NCI-H2196 (cell line): ENCODE measurements around the gene GUCD1.
A peak's percentile ranks its signal among the peaks of the same experiment; 100 is the strongest.
"Not testable (repeated sequence)": the region's sequence is repeated elsewhere in the genome, so short reads cannot be mapped to it uniquely, and the experiment has no call there.

Experiments
- DNase-seq: peaks from one replicate; lab custom pipeline; 2025; ENCODE audit not compliant: unreplicated experiment; lab: John Stamatoyannopoulos, UW

The GUCD1 gene

GRCh38 chr22:24565077-24565476 is 10.1 kb upstream of the GUCD1 start:
- no peak for DNase-seq

- DNase-seq, result no peak
Observed at GRCh38 chr22:24564376-24565058, 9.6 kb upstream of the GUCD1 start.

DNA sequence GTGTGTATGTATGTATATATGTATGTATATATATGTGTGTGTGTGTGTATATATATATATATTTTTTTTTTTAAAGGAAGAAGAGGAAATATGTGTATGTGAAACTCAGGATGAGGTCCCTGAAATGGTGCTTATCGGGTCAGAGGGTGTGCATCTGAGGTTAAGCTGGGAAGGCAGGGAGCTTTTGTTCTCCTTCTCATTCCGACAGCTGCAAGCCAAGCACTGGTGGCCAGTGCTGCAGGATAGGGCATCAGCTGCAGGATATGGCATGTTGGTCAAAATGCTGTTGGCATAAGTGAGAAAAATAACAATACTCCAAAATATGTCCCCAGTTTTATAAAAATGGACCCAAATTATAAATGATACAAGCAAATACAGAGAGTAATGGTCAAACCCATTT is 8.3 kb upstream of the GUCD1 start:
- DNase-seq, result no peak

- DNase-seq, result no peak
Observed at GRCh38 chr22:24559471-24559870, 4.5 kb upstream of the GUCD1 start.

DNA sequence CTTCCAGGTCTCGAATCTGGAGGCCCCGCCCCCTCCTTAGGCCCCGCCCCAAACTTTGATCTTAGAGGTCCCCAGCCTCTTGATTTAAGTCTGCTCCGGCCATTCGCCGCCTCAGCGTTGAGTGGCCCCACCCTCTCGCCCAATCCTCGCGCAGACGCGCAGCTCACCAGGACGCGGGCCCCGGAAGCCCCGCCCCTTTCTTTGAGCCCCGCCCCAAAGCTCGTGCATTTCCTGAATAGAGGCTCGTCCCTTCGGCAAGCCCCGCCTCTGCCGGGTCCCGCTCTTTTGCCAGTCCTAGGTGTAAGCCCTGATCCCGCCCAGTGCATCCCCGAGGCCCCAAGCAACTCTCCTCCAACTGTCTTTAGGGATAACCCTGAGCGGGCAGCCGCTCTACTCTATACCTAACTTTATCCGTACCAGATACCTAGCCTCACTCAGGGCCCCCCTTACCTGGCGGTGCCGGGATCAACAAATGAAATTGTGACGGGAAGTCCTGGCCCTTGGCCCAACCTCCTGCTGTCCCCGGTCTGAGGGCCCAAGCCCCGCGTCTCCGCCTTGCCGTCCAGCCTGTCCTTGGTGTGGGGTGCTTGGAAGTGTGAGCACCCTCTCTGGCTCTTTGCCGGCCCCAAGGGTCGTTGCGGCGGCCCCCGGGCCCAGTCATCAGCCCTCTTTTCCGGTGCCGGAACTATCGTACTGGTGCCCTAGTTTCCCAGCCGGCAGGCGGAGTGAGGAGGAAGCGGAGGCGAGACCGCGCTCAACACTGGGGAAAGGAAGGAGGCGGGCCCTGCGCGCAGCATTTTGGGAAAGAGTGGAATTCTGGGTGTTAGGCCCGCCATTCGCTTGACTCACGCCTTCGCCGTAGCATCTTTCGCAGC is 464 bp upstream of the GUCD1 start, which contains the start of gene SNRPD3:
Gene SNRPD3, plus strand, starts transcription at position 835 of the 875 bp plus-strand sequence. CDS start 1,676 bp downstream, outside the sequence.
- peak; percentile 89 for DNase-seq

GRCh38 chr22:24553597-24554312 is 1.2 kb downstream of the GUCD1 start:
- no peak for DNase-seq

GRCh38 chr22:24552503-24553286 is 2.2 kb downstream of the GUCD1 start:
- DNase-seq, result not testable (repeated sequence)

GRCh38 chr22:24550902-24551435 is 4.0 kb downstream of the GUCD1 start:
- DNase-seq, result no peak

DNA sequence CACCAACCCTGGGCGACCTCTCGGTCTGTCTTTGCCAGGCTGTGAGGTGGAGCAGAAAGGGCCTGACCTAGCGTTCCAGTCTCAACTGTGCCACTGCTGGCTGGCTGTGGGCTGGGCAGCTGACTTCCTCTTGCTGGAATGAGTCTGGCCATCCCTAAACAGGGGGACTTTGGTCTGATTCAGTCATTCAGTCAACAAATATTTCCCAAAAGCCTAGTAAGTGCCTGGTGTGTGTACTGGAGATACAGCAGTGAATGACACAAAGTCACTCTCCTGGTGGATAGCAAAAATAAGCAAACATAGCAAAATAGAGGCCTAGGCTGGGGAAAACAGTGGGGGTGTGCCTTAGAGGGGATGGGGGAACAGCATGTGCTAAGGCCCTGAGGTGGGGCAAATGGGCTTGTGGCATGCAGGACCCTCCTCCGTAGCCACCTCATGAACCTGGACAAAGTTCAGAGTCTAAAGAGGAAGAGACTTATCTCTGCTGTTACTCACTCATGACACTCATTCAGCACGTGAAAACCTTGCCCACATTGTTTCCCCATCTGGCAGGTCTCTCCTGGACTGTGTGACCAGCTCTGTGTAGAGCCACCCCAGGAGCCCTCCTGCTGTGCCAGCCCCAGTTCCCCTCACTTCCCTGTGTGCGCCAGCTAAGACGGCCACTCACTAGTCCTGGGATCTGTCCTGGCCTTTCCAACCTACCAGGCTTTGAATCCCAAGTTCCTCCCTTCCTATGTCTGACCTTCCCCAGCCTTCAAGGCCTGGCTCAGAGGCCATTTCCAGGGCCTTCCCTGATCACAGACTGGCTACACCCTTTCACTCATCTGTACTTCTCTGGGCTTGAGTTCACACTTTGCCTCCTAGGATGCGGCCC is 4.7 kb downstream of the GUCD1 start:
- no peak for DNase-seq

GRCh38 chr22:24548812-24549211 is 6.1 kb downstream of the GUCD1 start:
- no peak for DNase-seq

- no peak for DNase-seq
Observed at GRCh38 chr22:24543679-24544243, 11.2 kb downstream of the GUCD1 start.

GRCh38 chr22:24543185-24543601 is 11.7 kb downstream of the GUCD1 start:
- no peak for DNase-seq

DNA sequence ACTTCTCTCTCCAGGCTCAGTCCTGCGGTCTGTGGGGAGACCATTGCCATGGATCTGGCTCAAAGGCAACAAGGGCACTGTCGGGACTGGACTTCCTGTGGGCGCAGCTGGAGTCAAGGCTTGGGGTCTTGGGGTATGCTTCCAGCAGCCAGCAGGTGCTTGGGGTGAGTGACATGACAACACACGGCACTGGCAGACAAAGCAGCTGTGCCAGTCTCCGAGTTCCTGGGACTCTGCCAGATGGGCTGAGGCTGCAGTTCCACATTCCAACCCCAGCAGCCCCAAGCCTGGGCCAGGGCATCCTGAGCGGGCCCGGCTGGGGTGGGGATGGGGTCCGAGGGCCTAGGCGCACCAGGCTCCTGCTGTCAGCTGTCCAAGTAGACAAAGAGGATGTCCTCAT is 12.3 kb downstream of the GUCD1 start:
- DNase-seq, result no peak

DNA sequence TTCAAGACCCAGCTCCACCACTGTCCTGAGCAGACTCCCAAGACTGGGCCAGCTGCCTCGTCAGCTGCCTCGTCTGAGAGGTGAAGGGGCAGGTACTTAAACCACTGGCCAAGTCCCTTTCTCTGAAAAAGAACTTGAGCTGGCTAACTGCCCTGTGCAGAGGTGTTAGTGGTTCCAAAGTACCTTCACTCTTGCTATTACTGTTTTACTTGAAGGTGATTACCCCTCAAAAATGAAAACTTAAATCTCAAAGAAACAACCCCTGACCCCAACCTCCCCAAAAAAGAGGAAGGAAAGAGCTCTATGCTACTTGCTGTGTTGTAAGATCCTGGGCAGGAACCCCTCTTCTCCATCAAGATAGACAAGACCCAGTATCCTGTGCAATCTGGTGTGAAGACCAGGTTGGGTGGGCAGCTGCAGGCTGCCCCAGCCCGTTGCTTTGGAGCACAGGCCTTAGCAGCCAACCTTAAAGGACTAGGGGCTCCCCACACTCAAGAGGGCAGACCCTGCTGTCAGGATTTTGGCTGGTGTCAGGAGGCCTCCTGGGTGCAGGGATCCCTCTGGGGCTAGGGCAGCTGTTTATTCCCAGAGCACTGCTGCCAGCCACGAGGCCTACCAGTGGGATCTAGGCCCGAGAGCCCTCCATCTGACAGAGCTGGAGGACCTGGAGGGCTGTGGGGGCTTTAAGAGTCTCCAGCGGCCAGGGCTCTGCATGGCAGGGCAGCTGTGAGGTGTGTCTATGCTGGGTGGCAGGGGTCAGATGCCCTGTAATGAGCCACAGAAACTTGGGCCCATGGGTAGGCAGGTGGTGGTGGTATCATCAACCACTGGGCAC is 13.0 kb downstream of the GUCD1 start:
- no peak for DNase-seq

- DNase-seq, result no peak
Observed at GRCh38 chr22:24540470-24540869, 14.5 kb downstream of the GUCD1 start.

GRCh38 chr22:24536089-24536488 is 18.8 kb downstream of the GUCD1 start:
- DNase-seq, result no peak

GRCh38 chr22:24535348-24535747 is 19.6 kb downstream of the GUCD1 start:
- no peak for DNase-seq

GRCh38 chr22:24532075-24532474 is 22.9 kb downstream of the GUCD1 start:
- peak; percentile 6 for DNase-seq
